Measurements from ENCODE around the gene RPTOR. TPM values are rescaled to one million over a fixed set of nuclear protein-coding genes. Genes with fewer than 3 reads are reported as not detected.
A peak's percentile ranks its signal among the peaks of the same experiment; 100 is the strongest.

Gene RPTOR
- total RNA-seq, 1 experiment from 2014 or later: 66.7 TPM

DNA sequence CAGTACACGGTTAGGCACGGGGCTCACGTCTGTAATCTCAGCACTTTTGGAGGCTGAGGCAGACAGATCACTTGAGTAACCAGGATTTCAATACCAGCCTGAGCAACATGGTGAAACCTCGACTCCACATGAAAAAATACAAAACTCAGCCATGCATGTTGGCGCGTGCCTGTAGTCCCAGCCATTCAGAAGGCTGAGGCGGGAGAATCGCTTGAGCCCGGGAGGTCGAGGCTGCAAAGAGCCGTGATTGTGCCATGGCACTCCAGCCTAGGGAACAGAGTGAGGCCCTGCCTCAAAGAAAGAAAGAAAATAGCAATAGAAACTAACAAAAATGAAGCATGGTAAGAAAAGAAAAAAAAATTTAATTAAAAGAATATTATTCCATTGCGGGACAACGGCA is 319.0 kb downstream of the RPTOR start:
- intact Hi-C loops (cut with micrococcal nuclease; ENCODE audit: unreplicated experiment): no loop called here
- H3K4me1 Mint-ChIP-seq (ENCODE audit: low read depth, unreplicated experiment): no peaks in the 10 kb centered on the region
- CTCF ChIA-PET: no interaction called here
- no peaks in the 10 kb centered on the region for H3K9me3 ChIP-seq
- H3K36me3 ChIP-seq (ENCODE audit: control insufficient read depth, insufficient read depth, low read length): no peaks in the 10 kb centered on the region
- H3K4me3 ChIP-seq (ENCODE audit: low read depth, low read length): no peak overlapping the region
- no peaks in the 10 kb centered on the region for H3K4me1 ChIP-seq
- no peaks in the 10 kb centered on the region for H3K27me3 Mint-ChIP-seq (ENCODE audit: insufficient read depth, unreplicated experiment)
- H3K27me3 ChIP-seq (replicated peaks; ENCODE audit: control insufficient read depth, insufficient read depth, low read length): no peaks in the 10 kb centered on the region
- peaks cover 26% of the 10 kb centered on the region for H3K36me3 Mint-ChIP-seq (ENCODE audit: insufficient read depth, unreplicated experiment)
- TF ChIP-seq, protein P1, sequence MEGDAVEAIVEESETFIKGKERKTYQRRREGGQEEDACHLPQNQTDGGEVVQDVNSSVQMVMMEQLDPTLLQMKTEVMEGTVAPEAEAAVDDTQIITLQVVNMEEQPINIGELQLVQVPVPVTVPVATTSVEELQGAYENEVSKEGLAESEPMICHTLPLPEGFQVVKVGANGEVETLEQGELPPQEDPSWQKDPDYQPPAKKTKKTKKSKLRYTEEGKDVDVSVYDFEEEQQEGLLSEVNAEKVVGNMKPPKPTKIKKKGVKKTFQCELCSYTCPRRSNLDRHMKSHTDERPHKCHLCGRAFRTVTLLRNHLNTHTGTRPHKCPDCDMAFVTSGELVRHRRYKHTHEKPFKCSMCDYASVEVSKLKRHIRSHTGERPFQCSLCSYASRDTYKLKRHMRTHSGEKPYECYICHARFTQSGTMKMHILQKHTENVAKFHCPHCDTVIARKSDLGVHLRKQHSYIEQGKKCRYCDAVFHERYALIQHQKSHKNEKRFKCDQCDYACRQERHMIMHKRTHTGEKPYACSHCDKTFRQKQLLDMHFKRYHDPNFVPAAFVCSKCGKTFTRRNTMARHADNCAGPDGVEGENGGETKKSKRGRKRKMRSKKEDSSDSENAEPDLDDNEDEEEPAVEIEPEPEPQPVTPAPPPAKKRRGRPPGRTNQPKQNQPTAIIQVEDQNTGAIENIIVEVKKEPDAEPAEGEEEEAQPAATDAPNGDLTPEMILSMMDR (IDR thresholded peaks at IDR 0.05; ENCODE audit: insufficient read depth in 1 of 2, low read depth in 1 of 2, low read length in 1 of 2, severe bottlenecking in 1 of 2, unreplicated experiment in 1 of 2): no peak
- no peak overlapping the region for H3K27ac Mint-ChIP-seq (ENCODE audit: unreplicated experiment)
- H3K4me3 Mint-ChIP-seq (ENCODE audit: unreplicated experiment): no peak overlapping the region
- POLR2A ChIA-PET: no interaction called here
- no peaks in the 10 kb centered on the region for H3K9me3 Mint-ChIP-seq (ENCODE audit: unreplicated experiment)
- DNase-seq: no peak
- BruUV-seq (replicated peaks): no TSS peak

DNA sequence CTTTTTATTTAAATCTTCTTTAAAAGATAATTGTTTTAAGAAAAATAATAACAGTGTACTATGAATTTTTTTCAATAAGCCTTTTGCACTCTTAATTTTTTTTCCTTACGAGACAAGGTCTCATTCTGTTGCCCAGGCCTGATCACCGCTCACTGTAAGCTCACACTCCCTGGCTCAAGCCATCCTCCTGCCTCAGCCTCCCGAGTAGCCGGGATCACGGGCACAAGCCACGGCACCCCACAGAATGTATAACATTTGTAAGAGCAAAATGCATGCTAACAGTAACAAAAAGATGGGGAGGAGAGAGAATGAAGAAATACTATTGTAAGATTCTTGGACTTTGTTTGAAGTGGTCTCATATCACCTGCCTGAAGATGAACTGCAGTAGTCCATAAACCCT is 320.1 kb downstream of the RPTOR start:
- no peaks in the 10 kb centered on the region for H3K4me1 Mint-ChIP-seq (ENCODE audit: low read depth, unreplicated experiment)
- peaks cover 25% of the 10 kb centered on the region for H3K36me3 Mint-ChIP-seq (ENCODE audit: insufficient read depth, unreplicated experiment)
- H3K4me3 Mint-ChIP-seq (ENCODE audit: unreplicated experiment): no peak overlapping the region
- no peaks in the 10 kb centered on the region for H3K9me3 Mint-ChIP-seq (ENCODE audit: unreplicated experiment)
- DNase-seq: no peak
- H3K27ac Mint-ChIP-seq (ENCODE audit: unreplicated experiment): no peak overlapping the region
- no peaks in the 10 kb centered on the region for H3K27me3 ChIP-seq (replicated peaks; ENCODE audit: control insufficient read depth, insufficient read depth, low read length)
- no TSS peak for BruUV-seq (replicated peaks)
- ChIA-PET POLR2A (no interaction called here), CTCF (no interaction called here)
- H3K4me3 ChIP-seq (ENCODE audit: low read depth, low read length): no peak overlapping the region
- no peaks in the 10 kb centered on the region for H3K4me1 ChIP-seq
- TF ChIP-seq, protein P1 (IDR thresholded peaks at IDR 0.05; ENCODE audit: insufficient read depth in 1 of 2, low read depth in 1 of 2, low read length in 1 of 2, severe bottlenecking in 1 of 2, unreplicated experiment in 1 of 2): no peak
- intact Hi-C loops (cut with micrococcal nuclease; ENCODE audit: unreplicated experiment): no loop called here
- no peaks in the 10 kb centered on the region for H3K27me3 Mint-ChIP-seq (ENCODE audit: insufficient read depth, unreplicated experiment)
- H3K9me3 ChIP-seq: no peaks in the 10 kb centered on the region
- H3K36me3 ChIP-seq (ENCODE audit: control insufficient read depth, insufficient read depth, low read length): no peaks in the 10 kb centered on the region

DNA sequence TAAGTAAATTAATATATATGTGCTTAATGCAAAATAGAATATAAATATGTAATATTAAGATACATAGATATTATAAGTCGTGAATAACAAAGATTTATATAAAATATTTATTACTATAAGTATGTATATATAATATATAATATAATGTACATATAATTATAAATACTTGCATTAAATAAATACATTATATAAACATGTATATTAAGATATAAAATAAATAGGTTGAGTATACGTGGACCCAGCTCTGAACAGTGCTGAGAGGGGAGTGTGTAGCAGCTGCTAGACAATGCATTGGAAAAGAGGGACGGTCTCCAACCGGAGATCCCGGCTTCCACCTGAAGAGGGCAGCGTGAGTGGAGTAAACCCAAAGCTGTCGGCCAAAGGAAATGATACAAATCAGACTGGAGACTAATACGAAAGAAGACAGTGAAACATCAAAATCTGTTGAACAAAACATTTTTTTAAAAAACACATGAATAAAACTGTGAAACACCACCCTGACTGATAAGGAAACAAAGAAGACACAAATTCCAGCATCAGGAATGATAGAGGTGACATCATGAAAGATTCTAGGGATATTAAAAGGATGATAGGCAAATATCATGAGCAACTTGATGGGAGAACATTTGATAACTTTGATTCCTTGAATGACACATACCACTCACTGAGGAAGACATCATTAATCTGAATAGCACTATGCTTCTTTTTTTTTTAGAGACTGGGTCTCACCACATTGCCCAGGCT is 321.6 kb downstream of the RPTOR start:
- Histone ChIP-seq H3K9me3 (no peaks in the 10 kb centered on the region), H3K4me3 (ENCODE audit: low read depth, low read length) (no peak overlapping the region), H3K27me3 (replicated peaks; ENCODE audit: control insufficient read depth, insufficient read depth, low read length) (no peaks in the 10 kb centered on the region), H3K36me3 (ENCODE audit: control insufficient read depth, insufficient read depth, low read length) (no peaks in the 10 kb centered on the region), H3K4me1 (no peaks in the 10 kb centered on the region)
- no peak overlapping the region for H3K4me3 Mint-ChIP-seq (ENCODE audit: unreplicated experiment)
- peak; percentile 66 to 78 for DNase-seq
- POLR2A ChIA-PET: no interaction called here
- TF ChIP-seq, protein P1 (IDR thresholded peaks at IDR 0.05; ENCODE audit: insufficient read depth in 1 of 2, low read depth in 1 of 2, low read length in 1 of 2, severe bottlenecking in 1 of 2, unreplicated experiment in 1 of 2): peak; percentile 63 to 79
- H3K27me3 Mint-ChIP-seq (ENCODE audit: insufficient read depth, unreplicated experiment): no peaks in the 10 kb centered on the region
- H3K4me1 Mint-ChIP-seq (ENCODE audit: low read depth, unreplicated experiment): no peaks in the 10 kb centered on the region
- H3K27ac Mint-ChIP-seq (ENCODE audit: unreplicated experiment): no peak overlapping the region
- intact Hi-C loops (cut with micrococcal nuclease; ENCODE audit: unreplicated experiment): no loop called here
- H3K9me3 Mint-ChIP-seq (ENCODE audit: unreplicated experiment): no peaks in the 10 kb centered on the region
- H3K36me3 Mint-ChIP-seq (ENCODE audit: insufficient read depth, unreplicated experiment): peaks cover 12% of the 10 kb centered on the region
- no TSS peak for BruUV-seq (replicated peaks)
- CTCF ChIA-PET: interaction anchor here (0.9 to 1.0 kb wide), 2 partner anchors 306 to 439 kb away, joined by 3 to 4 read pairs; no protein-coding TSS in a partner anchor
